Left lung (tissue), 10 donors: ENCODE results near the gene CDK7. TPM values are rescaled to one million over a fixed set of nuclear protein-coding genes. Genes with fewer than 3 reads are reported as not detected.

Experiments used
- ATAC-seq: fragments of 200-7000 bp; cut with Tn5 transposase; one replicate; pipeline ENCODE4 v1.9.1; 2020; ENCODE audit warnings: moderate library complexity
- DNase-seq, 4 donors: peaks; one replicate each; pipeline ENCODE4 v3.0.0-alpha.2; 2013 to 2020
- H3K27ac ChIP-seq, 2 donors: fragments of 200-600 bp; sonication (generic) in 1 of 2; one replicate each; pipeline versions ENCODE4 v1.5.0 to v1.8.0; 2020 to 2021
- H3K27me3 ChIP-seq, 2 donors: fragments of 200-600 bp; sonication (generic) in 1 of 2; one replicate each; pipeline versions ENCODE4 v1.5.0 to v1.8.0; 2020 to 2021
- H3K36me3 ChIP-seq, 2 donors: fragments of 200-600 bp; sonication (generic) in 1 of 2; one replicate each; pipeline versions ENCODE4 v1.5.0 to v1.8.0; 2020 to 2021
- H3K4me1 ChIP-seq, 2 donors: fragments of 200-600 bp; one replicate each; pipeline ENCODE4 v1.8.0; 2021
- H3K4me3 ChIP-seq, 2 donors: fragments of 200-600 bp; sonication (generic) in 1 of 2; one replicate each; pipeline versions ENCODE4 v1.5.0 to v1.8.0; 2020 to 2021; ENCODE audit warnings: mild to moderate bottlenecking in 1 of 2
- H3K9me3 ChIP-seq, 2 donors: fragments of 200-600 bp; sonication (generic) in 1 of 2; one replicate each; pipeline versions ENCODE4 v1.5.0 to v1.8.0; 2020 to 2021
- intact Hi-C, 2 donors: fragments of 100-400 bp; cut with DNase I; formaldehyde crosslinking; loops; one replicate each; pipeline versions ENCODE4 v1.11.2 to v1.14.2; 2022
- polyA plus RNA-seq, 6 donors: library from polyadenylated mRNA; unstranded; fragments of 120-200 nt; gene quantifications; one replicate each; pipeline ENCODE4 v1.2.1, GENCODE V29; 2013; ENCODE audit not compliant: insufficient read length in 6 of 6
- total RNA-seq, 2 donors: library from RNA; stranded (reverse); fragmentation: NEBNext Ultra II Directional; extraction: Animal tissue kit (Norgen Biotek cat#: 25700); gene quantifications; one replicate each; pipeline ENCODE4 v1.2.1, GENCODE V29; 2021
- TF ChIP-seq, protein P1 (sequence below), 2 donors: fragments of 200-600 bp; sonication (generic) in 1 of 2; IDR thresholded peaks; one replicate each; pipeline versions ENCODE4 v1.5.0 to v1.8.0; 2021; ENCODE audit warnings: antibody characterized with exemption in 2 of 2
- donor health status: DM: no; HTN: yes; CAD: no.
- donor health status: DM: no; HTN: no; CAD: no.

The CDK7 gene
- total and polyA plus RNA-seq, 8 donors: 15.9 to 38.0 (median 32.2) TPM

- TF ChIP-seq, protein P1, sequence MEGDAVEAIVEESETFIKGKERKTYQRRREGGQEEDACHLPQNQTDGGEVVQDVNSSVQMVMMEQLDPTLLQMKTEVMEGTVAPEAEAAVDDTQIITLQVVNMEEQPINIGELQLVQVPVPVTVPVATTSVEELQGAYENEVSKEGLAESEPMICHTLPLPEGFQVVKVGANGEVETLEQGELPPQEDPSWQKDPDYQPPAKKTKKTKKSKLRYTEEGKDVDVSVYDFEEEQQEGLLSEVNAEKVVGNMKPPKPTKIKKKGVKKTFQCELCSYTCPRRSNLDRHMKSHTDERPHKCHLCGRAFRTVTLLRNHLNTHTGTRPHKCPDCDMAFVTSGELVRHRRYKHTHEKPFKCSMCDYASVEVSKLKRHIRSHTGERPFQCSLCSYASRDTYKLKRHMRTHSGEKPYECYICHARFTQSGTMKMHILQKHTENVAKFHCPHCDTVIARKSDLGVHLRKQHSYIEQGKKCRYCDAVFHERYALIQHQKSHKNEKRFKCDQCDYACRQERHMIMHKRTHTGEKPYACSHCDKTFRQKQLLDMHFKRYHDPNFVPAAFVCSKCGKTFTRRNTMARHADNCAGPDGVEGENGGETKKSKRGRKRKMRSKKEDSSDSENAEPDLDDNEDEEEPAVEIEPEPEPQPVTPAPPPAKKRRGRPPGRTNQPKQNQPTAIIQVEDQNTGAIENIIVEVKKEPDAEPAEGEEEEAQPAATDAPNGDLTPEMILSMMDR (IDR thresholded peaks at IDR 0.05): no peak
- H3K4me3 ChIP-seq: no peak overlapping the region
- H3K27me3 ChIP-seq: no peaks in the 10 kb centered on the region
- H3K27ac ChIP-seq: no peak overlapping the region
- ATAC-seq (no peak), DNase-seq (no peak)
- H3K9me3 ChIP-seq: no peaks in the 10 kb centered on the region
- peaks cover 13 to 40% of the 10 kb centered on the region in 2 donors for H3K4me1 ChIP-seq
- peaks cover 0 to 36% of the 10 kb centered on the region in 2 donors for H3K36me3 ChIP-seq
- intact Hi-C loops: no loop called here
These were observed 3.2 kb downstream of the CDK7 start for GRCh38 chr5:69237877-69238276.

DNA sequence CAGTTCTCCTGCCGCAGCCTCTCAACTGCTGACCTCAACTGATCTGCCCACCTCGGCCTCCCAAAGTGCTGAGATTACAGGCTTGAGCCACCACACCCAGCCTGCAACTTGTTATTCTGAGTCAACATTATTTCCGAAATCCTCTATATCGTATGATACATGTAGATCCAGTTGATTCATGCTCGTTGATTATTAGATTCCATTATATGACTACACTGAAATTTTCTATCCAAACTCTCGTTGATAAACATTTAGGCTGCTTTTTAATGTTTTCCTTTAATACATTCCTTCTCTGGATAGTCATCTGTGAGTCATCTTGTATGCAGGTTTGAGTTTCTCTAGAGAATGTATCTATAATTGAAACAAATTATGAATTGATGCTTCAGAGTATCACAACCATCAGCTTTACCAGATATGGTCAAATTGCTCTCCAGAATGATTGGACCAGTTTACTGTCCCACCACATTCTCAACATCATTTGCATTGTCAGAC lies 4.1 kb downstream of the CDK7 start:
- H3K27me3 ChIP-seq: no peaks in the 10 kb centered on the region
- intact Hi-C loops: no loop called here
- no peak for ATAC-seq
- H3K4me1 ChIP-seq: peaks cover 13 to 40% of the 10 kb centered on the region in 2 donors
- no peak for DNase-seq
- H3K4me3 ChIP-seq: no peak overlapping the region
- H3K36me3 ChIP-seq: peaks cover 0 to 36% of the 10 kb centered on the region in 2 donors
- TF ChIP-seq, protein P1 (IDR thresholded peaks at IDR 0.05): no peak
- H3K9me3 ChIP-seq: no peaks in the 10 kb centered on the region
- H3K27ac ChIP-seq: no peak overlapping the region

GRCh38 chr5:69242215-69242927 lies 7.7 kb downstream of the CDK7 start:
- Histone ChIP-seq H3K36me3 (peaks cover 0 to 35% of the 10 kb centered on the region in 2 donors), H3K4me3 (no peak overlapping the region), H3K4me1 (peaks cover 0 to 16% of the 10 kb centered on the region in 2 donors), H3K9me3 (no peaks in the 10 kb centered on the region), H3K27me3 (no peaks in the 10 kb centered on the region), H3K27ac (no peak overlapping the region)
- intact Hi-C loops: no loop called here
- TF ChIP-seq, protein P1 (IDR thresholded peaks at IDR 0.05): no peak
- no peak for ATAC-seq
- no peak for DNase-seq

- peaks cover 0 to 13% of the 10 kb centered on the region in 2 donors for H3K36me3 ChIP-seq
- H3K27me3 ChIP-seq: no peaks in the 10 kb centered on the region
- no peak for ATAC-seq
- peaks cover 3 to 4% of the 10 kb centered on the region in 2 donors for H3K9me3 ChIP-seq
- no peak overlapping the region for H3K27ac ChIP-seq
- intact Hi-C loops: no loop called here
- H3K4me3 ChIP-seq: no peak overlapping the region
- DNase-seq: no peak
- no peaks in the 10 kb centered on the region for H3K4me1 ChIP-seq
- TF ChIP-seq, protein P1 (IDR thresholded peaks at IDR 0.05): no peak
These were observed 10.3 kb downstream of the CDK7 start for GRCh38 chr5:69245031-69245430.

DNA sequence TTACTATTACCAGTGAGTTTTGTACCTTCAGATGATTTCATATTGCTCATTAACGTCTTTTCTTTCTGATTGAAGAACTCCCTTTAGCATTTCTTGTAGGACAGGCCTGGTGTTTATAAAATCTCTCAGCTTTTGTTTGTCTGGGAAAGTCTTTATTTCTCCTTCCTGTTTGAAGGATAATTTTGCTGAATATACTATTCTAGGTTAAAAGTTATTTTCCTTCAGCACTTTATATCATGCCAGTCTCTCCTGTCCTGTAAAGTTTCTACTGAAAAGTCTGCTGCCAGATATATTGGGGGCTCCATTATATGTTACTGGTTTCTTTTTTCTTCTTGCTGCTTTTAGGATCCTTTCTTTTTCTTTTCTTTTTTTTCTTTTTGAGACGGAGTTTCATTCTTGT lies 13.3 kb downstream of the CDK7 start:
- H3K4me1 ChIP-seq: no peaks in the 10 kb centered on the region
- TF ChIP-seq, protein P1 (IDR thresholded peaks at IDR 0.05): no peak
- H3K27ac ChIP-seq: no peak overlapping the region
- no peaks in the 10 kb centered on the region for H3K27me3 ChIP-seq
- H3K36me3 ChIP-seq: no peaks in the 10 kb centered on the region
- intact Hi-C loops: no loop called here
- H3K9me3 ChIP-seq: peaks cover 3 to 4% of the 10 kb centered on the region in 2 donors
- no peak for DNase-seq
- ATAC-seq: no peak
- H3K4me3 ChIP-seq: no peak overlapping the region
